HK-2 (cell line): ENCODE data around the gene C22orf31.
"Not testable (repeated sequence)": the region's sequence is repeated elsewhere in the genome, so short reads cannot be mapped to it uniquely, and the experiment has no call there.

Source experiments
- DNase-seq: peaks from one replicate; pipeline ENCODE4 v3.0.0-alpha.2; 2018; ENCODE audit not compliant: unreplicated experiment

The C22orf31 gene

GRCh38 chr22:29055192-29055830 lies 6.3 kb downstream of the C22orf31 start:
- DNase-seq = no peak

GRCh38 chr22:29054251-29054767 lies 7.3 kb downstream of the C22orf31 start:
- DNase-seq = no peak

- no peak for DNase-seq
Measured at GRCh38 chr22:29053048-29053702, 8.5 kb downstream of the C22orf31 start.

GRCh38 chr22:29050457-29050856 lies 11.2 kb downstream of the C22orf31 start:
- DNase-seq = no peak

- no peak for DNase-seq
Measured at GRCh38 chr22:29049655-29050263, 11.9 kb downstream of the C22orf31 start.

GRCh38 chr22:29048822-29049654 lies 12.6 kb downstream of the C22orf31 start:
- DNase-seq = no peak

GRCh38 chr22:29044657-29045176 lies 16.9 kb downstream of the C22orf31 start:
- peak; percentile 75 for DNase-seq

- no peak for DNase-seq
Measured at GRCh38 chr22:29043906-29044575, 17.6 kb downstream of the C22orf31 start.

- no peak for DNase-seq
Measured at GRCh38 chr22:29041408-29041807, 20.2 kb downstream of the C22orf31 start.

GRCh38 chr22:29040385-29041275 lies 21.0 kb downstream of the C22orf31 start:
- DNase-seq = peak; percentile 47

- not testable (repeated sequence) for DNase-seq
Measured at GRCh38 chr22:29039684-29040083, 21.9 kb downstream of the C22orf31 start.

GRCh38 chr22:29039148-29039547 lies 22.5 kb downstream of the C22orf31 start:
- DNase-seq = no peak

- DNase-seq = no peak
Measured at GRCh38 chr22:29037340-29037932, 24.2 kb downstream of the C22orf31 start.

GRCh38 chr22:29032584-29032983 lies 29.0 kb downstream of the C22orf31 start:
- DNase-seq = no peak

- DNase-seq = no peak
Measured at GRCh38 chr22:29032014-29032475, 29.6 kb downstream of the C22orf31 start.

- peak; percentile 91 for DNase-seq
Measured at GRCh38 chr22:29031227-29032011, 30.2 kb downstream of the C22orf31 start.

GRCh38 chr22:29030618-29031226 lies 30.9 kb downstream of the C22orf31 start:
- DNase-seq = peak; percentile 84

- no peak for DNase-seq
Measured at GRCh38 chr22:29030016-29030617, 31.5 kb downstream of the C22orf31 start.
